Lower leg skin (tissue), 3 donors: ENCODE results near the gene MZF1.

ENCODE experiments used
- POLR2A ChIP-seq, 2 donors: fragments of 450-650 bp; IDR thresholded peaks; one replicate each; pipeline ENCODE4 v1.6.1; 2016 to 2017; ENCODE audit warnings: antibody characterized with exemption in 2 of 2, mild to moderate bottlenecking in 1 of 2, moderate library complexity in 1 of 2
- TF ChIP-seq, protein P1 (sequence below), 3 donors: fragments of 450-650 bp; IDR thresholded peaks; one replicate each; pipeline ENCODE4 v1.5.1; 2016; ENCODE audit warnings: antibody characterized with exemption in 3 of 3, mild to moderate bottlenecking in 3 of 3, moderate library complexity in 2 of 3

DNA sequence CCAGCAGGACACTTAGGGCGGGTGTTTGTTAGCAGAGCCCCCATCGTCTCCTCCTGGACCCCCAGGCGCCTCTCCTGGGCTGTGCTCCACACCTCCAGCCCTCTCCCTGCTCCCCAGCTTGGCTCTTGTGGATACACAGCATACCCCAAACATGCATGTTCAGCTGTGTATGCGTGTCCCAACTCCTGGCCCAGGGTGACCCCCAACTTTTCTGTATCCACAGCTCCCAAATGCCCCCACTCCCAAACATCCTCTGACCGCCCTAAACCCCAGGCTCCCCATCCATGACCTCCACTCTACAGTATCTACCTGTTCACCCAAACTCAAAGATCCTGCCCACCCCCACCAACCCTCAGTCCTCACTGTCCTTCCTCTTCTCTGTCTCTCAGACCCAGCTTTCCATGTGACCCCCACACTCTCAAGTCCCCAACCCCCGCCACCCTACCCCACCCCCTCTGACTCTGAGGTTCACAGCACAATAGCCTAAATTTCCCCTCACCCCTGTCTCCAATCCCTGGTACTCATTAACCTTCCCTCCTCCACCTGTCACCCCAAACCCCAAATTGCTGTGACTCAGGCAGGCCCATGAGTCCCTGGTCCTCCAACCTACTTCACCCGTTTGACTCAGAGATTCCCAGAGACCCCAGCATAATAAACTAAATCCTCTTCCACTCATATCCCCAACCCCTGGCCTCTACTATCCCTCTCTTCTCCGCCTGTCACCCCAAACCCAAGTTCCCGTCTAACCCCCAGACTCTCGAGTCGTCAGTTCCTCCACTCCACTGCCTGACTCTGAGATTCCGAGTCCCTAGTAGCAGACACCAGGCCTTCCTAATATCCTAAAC is 15.7 kb downstream of the MZF1 start:
- TF ChIP-seq, protein P1, sequence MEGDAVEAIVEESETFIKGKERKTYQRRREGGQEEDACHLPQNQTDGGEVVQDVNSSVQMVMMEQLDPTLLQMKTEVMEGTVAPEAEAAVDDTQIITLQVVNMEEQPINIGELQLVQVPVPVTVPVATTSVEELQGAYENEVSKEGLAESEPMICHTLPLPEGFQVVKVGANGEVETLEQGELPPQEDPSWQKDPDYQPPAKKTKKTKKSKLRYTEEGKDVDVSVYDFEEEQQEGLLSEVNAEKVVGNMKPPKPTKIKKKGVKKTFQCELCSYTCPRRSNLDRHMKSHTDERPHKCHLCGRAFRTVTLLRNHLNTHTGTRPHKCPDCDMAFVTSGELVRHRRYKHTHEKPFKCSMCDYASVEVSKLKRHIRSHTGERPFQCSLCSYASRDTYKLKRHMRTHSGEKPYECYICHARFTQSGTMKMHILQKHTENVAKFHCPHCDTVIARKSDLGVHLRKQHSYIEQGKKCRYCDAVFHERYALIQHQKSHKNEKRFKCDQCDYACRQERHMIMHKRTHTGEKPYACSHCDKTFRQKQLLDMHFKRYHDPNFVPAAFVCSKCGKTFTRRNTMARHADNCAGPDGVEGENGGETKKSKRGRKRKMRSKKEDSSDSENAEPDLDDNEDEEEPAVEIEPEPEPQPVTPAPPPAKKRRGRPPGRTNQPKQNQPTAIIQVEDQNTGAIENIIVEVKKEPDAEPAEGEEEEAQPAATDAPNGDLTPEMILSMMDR (IDR thresholded peaks at IDR 0.05), result no peak
- TF ChIP-seq POLR2A (IDR thresholded peaks at IDR 0.05), result no peak
